Stimulated activated naive CD4-positive, alpha-beta T cell treated with Interleukin-2 at 50 U/mL for 16 hours (primary cell): ENCODE measurements around the gene UBR3.
"Not testable (repeated sequence)": the region's sequence is repeated elsewhere in the genome, so short reads cannot be mapped to it uniquely, and the experiment has no call there.

ENCODE experiments used
- DNase-seq: peaks from one replicate; lab custom pipeline; 2025; lab: John Stamatoyannopoulos, UW

The UBR3 gene

GRCh38 chr2:170113168-170113894 is 286.1 kb downstream of the UBR3 start:
- no peak for DNase-seq

GRCh38 chr2:170115501-170116229 is 288.4 kb downstream of the UBR3 start:
- no peak for DNase-seq

DNA sequence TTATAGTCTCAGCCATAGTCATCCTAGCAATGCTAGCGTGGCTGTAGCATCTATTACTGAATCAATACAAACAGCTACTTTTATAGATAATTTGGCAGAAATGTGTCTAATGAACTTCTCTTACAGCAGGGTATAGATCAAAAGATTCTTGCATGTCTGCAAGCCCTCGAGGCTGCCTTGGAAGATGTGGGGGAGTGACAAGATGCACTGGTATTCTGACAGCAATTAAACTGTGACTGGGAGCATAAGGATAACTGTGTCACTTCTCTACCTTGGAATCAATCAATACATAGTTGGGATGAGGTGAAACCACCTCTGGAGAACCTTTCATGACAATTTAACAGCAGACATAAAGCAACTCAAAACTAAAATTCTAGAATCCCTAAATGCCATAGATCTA is 291.4 kb downstream of the UBR3 start:
- no peak for DNase-seq

DNA sequence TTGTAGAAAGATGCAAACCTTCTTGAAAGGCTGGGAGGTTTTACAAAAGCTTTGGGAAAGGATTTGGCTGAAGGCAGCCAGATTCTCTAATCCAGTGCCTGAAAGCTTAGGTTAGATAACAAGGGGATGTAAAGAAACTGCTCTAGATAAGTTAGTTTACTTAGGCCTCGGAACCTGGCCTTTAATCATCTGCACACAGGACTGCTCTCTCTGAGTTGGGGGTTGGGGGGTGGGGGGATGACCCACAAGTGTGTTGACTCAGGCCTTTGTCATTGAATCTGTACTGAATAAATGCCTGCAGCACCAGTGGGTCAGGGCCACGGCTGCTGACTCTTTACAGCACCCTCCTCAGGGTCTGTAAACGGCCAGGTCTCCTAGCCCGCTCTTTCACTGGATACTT is 292.1 kb downstream of the UBR3 start:
- DNase-seq, result not testable (repeated sequence)

- no peak for DNase-seq
These were observed 294.4 kb downstream of the UBR3 start for GRCh38 chr2:170121689-170122088.

- DNase-seq, result no peak
These were observed 295.8 kb downstream of the UBR3 start for GRCh38 chr2:170122883-170123547.

DNA sequence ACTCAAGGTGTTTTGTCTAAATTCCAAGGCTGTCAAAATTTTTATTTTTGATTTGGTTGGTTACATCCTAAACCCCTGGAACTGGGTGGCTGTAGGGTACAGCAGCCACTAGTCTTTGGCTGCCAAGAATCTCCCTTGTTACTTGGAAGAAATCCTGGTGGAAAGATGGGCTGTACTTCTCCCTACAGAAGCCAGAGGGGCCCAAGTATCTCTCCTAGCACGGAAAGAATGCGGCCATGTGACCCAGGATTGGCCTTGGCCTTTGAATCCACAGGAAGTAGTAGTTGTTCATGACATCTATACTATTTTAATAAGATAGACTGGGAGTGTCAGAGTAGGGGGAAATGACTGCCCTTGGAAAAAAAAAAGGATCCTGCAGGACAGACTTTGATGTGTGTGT is 296.3 kb downstream of the UBR3 start:
- DNase-seq, result no peak

GRCh38 chr2:170126138-170126728 is 299.0 kb downstream of the UBR3 start:
- DNase-seq, result not testable (repeated sequence)
